Right ventricle myocardium superior (tissue), 1 donor: Measurements from ENCODE around the gene DLX5. TPM values are rescaled to one million over a fixed set of nuclear protein-coding genes. Genes with fewer than 3 reads are reported as not detected.
A peak's percentile ranks its signal among the peaks of the same experiment; 100 is the strongest.

Experiments used
- ATAC-seq: fragments of 200-7000 bp; cut with Tn5 transposase; one replicate; pipeline ENCODE4 v1.9.1; 2020; ENCODE audit warnings: mild to moderate bottlenecking; ENCODE audit not compliant: poor library complexity
- DNase-seq: peaks from one replicate; pipeline ENCODE4 v3.0.0-alpha.2; 2020
- intact Hi-C: fragments of 100-400 bp; cut with DNase I; formaldehyde crosslinking; loops from one replicate; pipeline ENCODE4 v1.11.2; 2022
- total RNA-seq: library from RNA; stranded (reverse); fragmentation: NEBNext Ultra II Directional; extraction: Animal tissue kit (Norgen Biotek cat#: 25700); gene quantifications from one replicate; pipeline ENCODE4 v1.2.1, GENCODE V29; 2021
- donor health status: DM: no; HTN: yes; CAD: no; lungs with severe emphysema.

Gene DLX5
- total RNA-seq, 1 donor from 2014 or later: not detected

DNA sequence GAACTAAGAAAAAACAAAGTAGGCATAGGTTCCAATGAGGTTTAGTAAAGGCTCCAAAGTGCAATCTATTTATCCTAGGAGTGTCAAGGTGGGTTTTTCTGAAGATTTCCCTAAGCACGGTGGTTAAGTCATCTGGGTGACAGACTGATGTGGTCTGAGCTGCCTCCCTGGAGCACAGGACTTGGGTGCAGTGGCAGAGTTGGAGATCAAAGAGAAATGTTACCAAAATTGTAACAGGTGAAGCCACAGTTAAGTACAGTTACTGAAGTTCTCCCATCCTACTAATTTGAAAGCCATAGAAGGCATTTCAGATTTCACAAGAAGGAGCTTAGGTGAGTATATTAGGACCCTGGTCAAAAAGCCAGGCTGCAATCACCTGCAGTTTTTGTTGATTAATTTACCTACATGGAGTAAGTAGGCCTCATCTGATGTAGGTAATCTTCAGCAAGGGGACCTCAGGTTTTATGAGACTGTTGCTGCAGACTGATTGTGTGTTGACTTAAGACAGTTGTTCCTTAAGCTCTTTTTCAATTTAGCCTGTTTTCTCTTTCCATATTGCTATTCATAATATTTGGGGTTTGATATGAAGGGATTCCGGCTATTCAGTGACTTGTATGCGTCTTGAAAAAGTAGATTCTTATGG lies 16.2 kb downstream of the DLX5 start:
- intact Hi-C loops: no loop called here
- ATAC-seq (no peak), DNase-seq (no peak)

DNA sequence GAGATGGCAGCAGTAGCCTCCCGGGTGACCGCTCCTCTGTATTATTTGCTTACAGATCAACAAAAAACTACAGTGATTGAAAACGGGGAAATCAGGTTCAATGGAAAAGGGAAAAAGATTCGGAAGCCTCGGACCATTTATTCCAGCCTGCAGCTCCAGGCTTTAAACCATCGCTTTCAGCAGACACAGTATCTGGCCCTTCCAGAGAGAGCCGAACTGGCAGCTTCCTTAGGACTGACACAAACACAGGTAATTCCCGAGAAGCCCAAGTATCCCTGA lies 17.1 kb downstream of the DLX5 start:
- intact Hi-C loops: no loop called here
- DNase-seq: no peak
- ATAC-seq: no peak

DNA sequence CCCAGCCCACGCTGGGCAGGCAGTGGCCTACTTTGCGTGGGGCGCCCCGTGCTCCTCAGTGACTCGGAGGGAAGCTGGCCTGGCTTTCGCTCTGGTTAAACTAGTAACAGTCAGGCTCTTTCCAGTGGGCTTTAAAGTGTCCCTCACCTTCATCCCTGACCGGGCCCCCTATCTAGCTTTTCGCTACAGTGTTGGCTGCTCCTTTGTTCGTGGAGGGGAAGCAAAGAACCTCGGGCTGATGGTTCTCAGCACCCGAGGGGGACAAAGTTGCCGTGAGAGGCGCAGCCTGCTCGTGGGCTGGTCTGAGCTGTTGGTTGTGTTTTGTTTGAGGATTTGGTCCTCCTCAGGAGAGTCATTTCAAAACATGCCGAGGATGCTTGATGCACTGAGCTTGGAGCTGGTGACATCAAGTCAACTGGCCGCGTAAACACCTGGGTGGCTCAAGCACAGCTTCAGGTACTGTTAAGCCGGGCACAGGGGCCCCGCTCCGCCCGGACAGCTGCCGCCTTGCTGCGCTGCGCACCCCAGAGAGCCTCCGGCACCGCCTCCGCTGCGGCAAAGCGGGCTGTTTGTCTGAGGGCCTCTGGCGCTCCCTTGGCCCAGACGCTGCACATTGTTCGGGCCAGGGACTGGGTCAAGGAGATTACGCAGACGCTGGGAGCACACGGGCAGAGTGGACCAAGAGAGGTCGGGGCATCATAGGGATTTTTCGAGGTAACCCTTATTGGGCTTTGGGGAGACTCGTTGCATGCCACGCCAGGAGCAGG lies 17.6 kb downstream of the DLX5 start:
- DNase-seq (no peak), ATAC-seq (no peak)
- intact Hi-C loops: no loop called here

DNA sequence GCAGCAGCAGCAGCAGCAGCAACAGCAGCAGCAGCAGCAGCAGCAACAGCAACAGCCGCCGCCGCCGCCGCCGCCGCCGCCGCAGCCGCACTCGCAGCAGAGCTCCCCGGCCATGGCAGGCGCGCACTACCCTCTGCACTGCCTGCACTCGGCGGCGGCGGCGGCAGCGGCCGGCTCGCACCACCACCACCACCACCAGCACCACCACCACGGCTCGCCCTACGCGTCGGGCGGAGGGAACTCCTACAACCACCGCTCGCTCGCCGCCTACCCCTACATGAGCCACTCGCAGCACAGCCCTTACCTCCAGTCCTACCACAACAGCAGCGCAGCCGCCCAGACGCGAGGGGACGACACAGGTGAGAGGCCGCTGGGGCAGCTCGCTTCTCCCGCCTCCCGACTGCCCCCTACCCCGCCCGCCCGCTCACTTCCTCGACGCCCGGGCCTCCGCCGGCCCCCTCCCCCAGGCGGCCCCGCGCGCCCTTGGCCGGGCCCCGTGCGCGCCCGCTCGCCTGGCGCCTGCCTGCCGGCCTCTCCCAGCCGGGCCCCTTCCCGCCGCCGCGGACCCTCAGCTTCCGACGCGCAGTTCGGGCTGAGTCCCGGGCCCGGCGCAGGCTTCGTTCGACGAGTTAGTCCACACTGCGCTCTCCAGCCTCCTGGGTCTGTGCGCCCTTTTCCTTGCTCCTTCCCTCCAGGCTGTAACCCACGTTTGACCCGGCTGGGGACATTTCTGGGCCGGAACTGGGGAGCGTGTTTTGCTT lies 18.4 kb downstream of the DLX5 start:
- ATAC-seq (peak; percentile 77), DNase-seq (no peak)
- intact Hi-C loops: no loop called here

DNA sequence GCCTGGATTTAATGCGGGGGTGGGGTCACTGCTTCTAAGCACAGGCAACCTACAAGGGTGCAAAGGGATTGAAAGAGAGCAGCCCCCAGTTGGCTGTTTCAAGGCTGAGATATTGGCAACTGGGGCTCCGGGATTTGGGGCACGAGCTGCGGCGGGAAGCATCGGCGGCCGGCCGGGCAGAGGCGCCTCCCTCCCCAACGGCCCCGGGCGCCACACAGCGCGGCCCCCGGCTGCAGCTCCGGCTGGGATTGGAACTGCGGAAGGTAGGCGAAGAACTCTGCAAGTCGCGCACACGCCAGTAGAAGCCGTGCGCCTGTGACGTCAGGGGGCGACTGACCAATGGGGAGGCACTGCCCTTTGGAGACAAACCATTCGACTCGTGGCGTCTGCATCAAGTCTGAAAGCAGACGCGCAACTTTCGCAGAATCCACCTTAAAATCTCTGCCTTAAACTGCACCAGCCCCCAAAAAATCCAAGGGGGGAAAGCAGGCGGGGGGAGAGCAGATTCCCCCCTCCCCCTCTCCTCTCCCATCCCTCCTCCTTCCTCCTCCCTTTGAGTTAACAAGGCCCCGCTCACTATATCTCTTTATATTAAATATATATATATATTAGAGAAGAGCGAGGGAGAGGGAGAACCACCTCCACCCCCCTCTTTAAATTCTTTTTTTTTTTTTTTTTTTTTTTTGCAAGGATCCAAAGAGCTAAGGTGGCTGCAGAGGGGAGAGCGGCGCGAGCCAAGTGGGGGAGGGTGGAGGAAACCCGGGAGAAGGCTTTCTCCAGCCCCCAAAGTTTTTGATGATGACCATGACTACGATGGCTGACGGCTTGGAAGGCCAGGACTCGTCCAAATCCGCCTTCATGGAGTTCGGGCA lies 19.2 kb downstream of the DLX5 start, which contains the start of gene DLX6:
TSS of gene DLX6 (plus strand) at position 371 of the 872 bp plus-strand sequence. CDS start at position 796, 425 bp downstream.
- intact Hi-C loops: no loop called here
- ATAC-seq (peak; percentile 63), DNase-seq (no peak)

- intact Hi-C loops: no loop called here
- no peak for ATAC-seq
- DNase-seq: no peak
These were observed 20.1 kb downstream of the DLX5 start for GRCh38 chr7:97004247-97005182.

DNA sequence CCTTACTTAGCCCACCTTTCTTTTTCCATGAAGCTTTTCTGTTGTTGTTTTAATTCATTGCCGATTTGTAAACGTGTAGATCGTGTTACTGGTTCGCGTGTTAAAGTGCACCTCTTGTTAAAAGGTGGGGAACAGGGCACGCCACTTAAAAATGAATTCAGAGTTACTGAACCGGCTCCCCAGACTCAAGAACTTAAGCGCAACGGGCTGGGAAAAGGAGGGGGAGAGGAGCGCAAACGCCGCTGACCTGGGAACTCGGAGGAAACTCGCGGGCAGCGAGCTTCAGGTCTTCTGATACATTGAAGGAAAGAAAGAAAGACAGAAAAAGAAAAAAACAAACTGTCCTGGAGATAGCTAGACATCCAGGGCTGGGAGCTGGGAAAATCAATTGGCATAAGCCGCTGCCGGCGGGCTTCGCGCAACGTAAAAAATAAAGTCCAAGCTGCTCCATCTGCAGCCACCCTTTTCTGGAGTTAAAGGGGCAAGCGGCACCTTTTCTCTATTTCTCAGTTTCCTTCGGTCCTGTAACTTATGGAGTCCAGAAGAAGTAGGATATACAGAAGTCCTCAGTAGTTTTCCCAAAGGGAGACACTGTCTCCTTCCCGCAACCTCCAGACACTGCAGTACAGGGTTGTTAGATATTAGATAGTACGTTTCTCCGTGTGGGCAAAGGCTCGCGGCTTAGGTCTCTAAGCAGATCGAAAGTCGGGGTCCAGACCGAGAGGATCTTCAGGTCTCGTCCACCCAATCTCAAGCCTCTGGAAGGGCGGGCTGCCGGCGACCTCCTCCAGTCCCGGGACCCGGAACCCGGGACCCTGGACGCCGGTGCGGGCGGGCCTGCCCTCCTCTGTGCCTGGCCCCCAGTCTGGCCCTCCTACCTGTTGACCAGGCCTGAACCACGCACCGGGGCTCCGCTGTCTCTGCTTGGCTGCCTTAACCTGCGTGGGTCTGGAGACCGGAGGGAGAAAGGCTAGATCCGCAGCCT lies 21.1 kb downstream of the DLX5 start:
- intact Hi-C loops: no loop called here
- ATAC-seq (no peak), DNase-seq (no peak)

DNA sequence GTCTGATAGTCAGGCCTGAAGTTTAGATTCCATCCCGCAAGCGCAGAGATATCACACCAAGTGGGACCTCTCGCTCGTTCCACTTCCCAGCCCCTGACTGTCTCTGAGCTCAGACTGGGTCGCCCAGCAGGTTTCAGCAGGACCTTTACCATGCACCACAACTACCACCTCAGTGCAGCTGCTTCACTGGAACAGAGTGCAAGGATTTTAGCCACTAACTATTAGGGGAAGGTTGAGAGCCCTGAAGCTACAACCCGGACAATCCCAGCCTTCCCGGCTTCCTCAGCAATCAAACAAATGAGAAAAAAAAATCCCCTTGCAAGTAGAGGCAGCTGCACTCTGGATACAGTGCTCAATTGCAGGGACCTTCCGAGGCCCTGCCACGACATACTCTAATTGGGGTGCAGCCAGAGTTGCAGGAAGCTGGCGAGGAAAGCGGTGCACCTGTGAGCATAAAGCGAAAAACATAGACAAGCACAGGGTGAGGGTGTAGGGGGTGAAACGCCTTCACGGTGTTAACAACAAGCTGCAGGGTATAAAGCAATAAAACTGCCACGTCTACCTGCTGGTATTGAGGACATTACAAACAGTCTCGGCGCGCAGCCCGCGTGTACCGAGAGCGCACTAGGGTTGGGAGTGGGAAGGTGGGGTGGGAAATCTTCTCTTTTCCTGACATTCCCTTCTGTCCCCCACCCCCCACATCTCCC lies 21.9 kb downstream of the DLX5 start:
- intact Hi-C loops: no loop called here
- no peak for DNase-seq
- no peak for ATAC-seq

DNA sequence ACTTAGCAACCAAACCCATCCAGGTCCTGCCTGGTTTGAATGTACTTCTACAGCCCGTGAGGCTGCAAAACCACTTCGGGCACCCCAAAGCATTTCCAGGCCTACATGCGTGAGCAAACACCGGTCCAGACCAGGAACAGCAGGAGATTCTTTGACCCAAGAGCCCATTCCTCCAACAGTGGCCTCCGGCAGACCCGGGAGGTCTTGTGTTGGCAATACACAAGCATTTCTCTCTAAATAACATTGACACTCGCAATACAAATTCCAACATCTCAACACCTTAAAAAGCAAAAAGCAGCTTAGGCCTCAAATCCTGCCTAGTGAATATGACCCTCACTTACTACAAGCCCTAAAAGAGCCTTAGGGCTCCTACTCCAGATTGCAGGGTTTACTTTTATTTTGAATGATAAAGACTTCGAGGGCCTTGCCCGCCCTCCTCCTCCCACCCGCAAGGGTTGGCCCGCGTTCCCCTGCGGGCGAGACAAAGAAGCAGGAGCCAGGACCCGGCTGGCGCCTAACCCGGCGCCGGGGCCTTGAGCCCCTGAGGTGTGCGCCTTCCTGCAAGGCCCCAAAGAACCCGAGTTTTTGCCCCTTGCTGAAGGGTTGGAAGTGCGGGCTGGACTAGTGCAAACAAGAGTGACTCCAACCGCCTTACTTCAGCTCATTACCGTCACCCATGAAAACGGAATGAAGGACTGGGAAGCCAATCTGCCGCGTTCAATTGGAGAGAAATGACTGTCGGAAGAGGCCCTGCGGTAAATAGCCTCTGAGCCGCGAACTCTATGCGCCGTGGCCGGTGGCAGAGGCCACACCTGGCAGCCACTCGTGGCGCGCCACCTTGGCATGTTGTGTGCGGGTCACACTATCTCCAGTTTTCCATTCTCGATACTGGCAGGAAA lies 22.7 kb downstream of the DLX5 start:
- intact Hi-C loops: no loop called here
- no peak for ATAC-seq
- no peak for DNase-seq

GRCh38 chr7:97001221-97001620 lies 23.4 kb downstream of the DLX5 start:
- no peak for ATAC-seq
- intact Hi-C loops: no loop called here
- DNase-seq: no peak

GRCh38 chr7:96998744-96999143 lies 25.9 kb downstream of the DLX5 start:
- ATAC-seq (no peak), DNase-seq (no peak)
- intact Hi-C loops: no loop called here

DNA sequence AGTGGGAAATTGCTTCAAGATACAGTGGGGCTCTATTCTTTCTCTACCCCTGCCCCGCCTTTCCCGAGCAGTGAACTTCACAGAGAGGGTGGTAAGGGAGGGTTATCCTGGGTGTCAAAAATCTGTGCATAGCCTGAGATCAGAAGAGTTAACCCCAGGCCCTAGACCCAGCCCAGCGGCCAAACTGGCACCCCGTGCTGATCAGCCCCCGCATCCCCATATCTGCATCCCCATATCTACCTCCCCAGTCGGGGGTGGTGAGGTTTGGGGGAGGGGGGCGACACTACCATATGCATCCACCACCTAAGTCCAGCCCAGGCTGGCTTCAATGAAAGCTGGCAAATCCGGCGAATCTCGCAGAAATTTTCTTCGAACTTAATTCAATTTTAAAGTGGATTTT lies 26.3 kb downstream of the DLX5 start:
- ATAC-seq: no peak
- intact Hi-C loops: no loop called here
- DNase-seq: no peak

DNA sequence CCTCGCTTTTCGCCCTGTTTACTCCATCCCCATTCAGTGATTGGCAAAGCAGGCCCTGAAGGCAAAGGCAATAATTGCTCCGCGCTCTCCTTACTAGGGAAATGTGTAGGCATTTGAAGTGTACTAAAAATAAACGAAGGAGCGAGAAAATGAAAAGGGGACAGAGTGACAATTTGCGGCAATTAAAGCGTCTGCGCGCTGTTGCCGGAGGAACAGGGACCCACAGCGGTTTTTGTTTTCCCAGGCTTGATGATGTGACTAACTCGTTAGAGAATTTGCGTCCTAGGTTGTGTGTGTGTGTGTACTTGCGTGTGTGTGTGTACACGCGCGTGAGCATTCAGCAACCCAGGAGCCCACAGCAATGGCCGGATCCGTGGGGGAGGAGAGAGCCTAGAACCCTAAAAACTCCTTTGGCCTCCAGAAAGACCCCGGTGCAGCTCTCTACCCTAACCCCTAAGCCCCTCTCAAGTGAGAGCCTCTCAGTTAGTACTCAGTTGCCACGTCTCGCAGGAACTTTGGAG lies 27.1 kb downstream of the DLX5 start:
- ATAC-seq (no peak), DNase-seq (no peak)
- intact Hi-C loops: no loop called here

- no peak for DNase-seq
These were observed 27.6 kb downstream of the DLX5 start for GRCh38 chr7:96996958-96997511.

More at GRCh38 chr7:96996958-96997511, 27.6 kb downstream of the DLX5 start:
- no peak for ATAC-seq
- intact Hi-C loops: no loop called here
